ENCODE results near the gene NDNF.

GRCh38 chr4:120990246-120990645 is 82.1 kb downstream of the NDNF start:
- TF ChIP-seq POLR2A (IDR thresholded peaks at IDR 0.05): no peak
- no peak for TF ChIP-seq CTCF (IDR thresholded peaks at IDR 0.05)

All from esophagus squamous epithelium (tissue), 4 donors.